K562 (cell line): Measurements from ENCODE around the gene OCEL1. TPM values are rescaled to one million over a fixed set of nuclear protein-coding genes. Genes with fewer than 3 reads are reported as not detected.

Experiments used
- ARNT ChIP-seq, 2 experiments: fragments of 450-650 bp; IDR thresholded peaks; 2 replicates each; pipeline ENCODE4 v1.6.1; 2016; ENCODE audit warnings: mild to moderate bottlenecking in 1 of 2
- BHLHE40 ChIP-seq: IDR thresholded peaks from 2 replicates; pipeline ENCODE4 v1.6.1; 2011; ENCODE audit warnings: low read length, improper control_type of control experiment
- CHD7 ChIP-seq: fragments of 200-600 bp; sonication (generic); IDR thresholded peaks from one replicate; pipeline ENCODE4 v1.6.1; 2012; ENCODE audit warnings: mild to moderate bottlenecking, low read depth, low read length, inconsistent platforms
- HDAC8 ChIP-seq: fragments of 450-650 bp; IDR thresholded peaks from 2 replicates; pipeline ENCODE4 v1.6.1; 2016; ENCODE audit warnings: mild to moderate bottlenecking, missing genetic modification characterization, moderate library complexity, missing compliant biosample characterization
- IFI16 ChIP-seq: fragments of 250-450 bp; sonication (Bioruptor Pico); IDR thresholded peaks from 2 replicates; pipeline ENCODE4 v2.1.2; 2022; ENCODE audit warnings: mild to moderate bottlenecking, inconsistent platforms
- MAFF ChIP-seq: IDR thresholded peaks from 2 replicates; pipeline ENCODE4 v1.6.1; 2012; ENCODE audit warnings: low read length, improper control_type of control experiment
- MITF ChIP-seq: IDR thresholded peaks from 2 replicates; pipeline ENCODE4 v1.6.1; 2014; ENCODE audit warnings: antibody characterized with exemption
- PATZ1 ChIP-seq: fragments of 250-450 bp; sonication (Bioruptor Pico); IDR thresholded peaks from 2 replicates; pipeline ENCODE4 v1.5.0; 2020; ENCODE audit warnings: mild to moderate bottlenecking, borderline replicate concordance
- POLR2AphosphoS5 ChIP-seq: IDR thresholded peaks from 2 replicates; pipeline ENCODE4 v1.6.1; 2011; ENCODE audit warnings: mild to moderate bottlenecking, low read depth, low read length, moderate library complexity; ENCODE audit not compliant: control insufficient read depth, insufficient read depth
- PTTG1 ChIP-seq: fragments of 450-650 bp; IDR thresholded peaks from 2 replicates; pipeline ENCODE4 v1.6.1; 2016; ENCODE audit warnings: low read depth, mild to moderate bottlenecking, missing genetic modification characterization, missing compliant biosample characterization
- ZNF184 ChIP-seq: sonication (generic); formaldehyde crosslinking; IDR thresholded peaks from 2 replicates; pipeline ENCODE4 v1.5.0; 2020; ENCODE audit warnings: missing genetic modification reagents
- ZNF589 ChIP-seq: fragments of 200-800 bp; sonication (Bioruptor generic); IDR thresholded peaks from 2 replicates; pipeline ENCODE4 v1.6.1; 2016; ENCODE audit warnings: low read depth, missing genetic modification characterization, missing compliant biosample characterization
- polyA plus RNA-seq, 8 experiments: library from polyadenylated mRNA; depleted of rRNA in 4 of 8; stranded (reverse) in 5 of 8; unstranded in 3 of 8; fragments of >200 nt; fragmentation: Nextera tagmentation in 2 of 8; fragmentation: Illumina TruSeq in 1 of 8; extraction: Ambion mirVana in 2 of 8; extraction: Trizol in 1 of 8; gene quantifications; 2 replicates each; pipeline versions ENCODE4 v1.2.1 to v1.2.3, GENCODE V29; 2011 to 2014; ENCODE audit warnings: inconsistent platforms in 1 of 8, missing spikeins in 1 of 8
- total RNA-seq, 7 experiments: library from RNA; depleted of rRNA in 6 of 7; stranded (reverse); fragments of >200 nt in 6 of 7; fragmentation: Illumina TruSeq in 2 of 7; extraction: Trizol in 2 of 7; gene quantifications; 2 replicates each; pipeline versions ENCODE4 v1.2.1 to v1.2.3, GENCODE V29; 2011 to 2021; ENCODE audit warnings: low replicate concordance in 1 of 7

OCEL1 gene
- total and polyA plus RNA-seq, 9 of the 15 experiments (the other 6 are each of a cell fraction or from before 2014, with no cell fraction given), result 8.0 to 38.0 (median 12.4) TPM

GRCh38 chr19:17226002-17226933 lies at the start of gene OCEL1 (continued):
- no peak for TF ChIP-seq CHD7
- TF ChIP-seq PTTG1, result no peak
- no peak; the same call in 1 of the 2 replicates for TF ChIP-seq BHLHE40
- no peak; the same call in 1 of the 2 replicates for TF ChIP-seq ZNF589 (CRISPR knock-in tag)
- no peak for TF ChIP-seq ZNF184
- TF ChIP-seq IFI16 (CRISPR knock-in tag), result no peak
- peak; percentile 51 for TF ChIP-seq POLR2AphosphoS5
- TF ChIP-seq HDAC8 (tag), result no peak
- no peak for TF ChIP-seq PATZ1 (CRISPR knock-in tag)
- TF ChIP-seq MAFF, result no peak
- 0 out of 2 replicates have a peak, but pooled peaks have one; percentile 31 for TF ChIP-seq MITF
- no peak for TF ChIP-seq ARNT (IDR thresholded peaks at IDR 0.05)
